Measurements from ENCODE around the gene ZNF469.

DNA sequence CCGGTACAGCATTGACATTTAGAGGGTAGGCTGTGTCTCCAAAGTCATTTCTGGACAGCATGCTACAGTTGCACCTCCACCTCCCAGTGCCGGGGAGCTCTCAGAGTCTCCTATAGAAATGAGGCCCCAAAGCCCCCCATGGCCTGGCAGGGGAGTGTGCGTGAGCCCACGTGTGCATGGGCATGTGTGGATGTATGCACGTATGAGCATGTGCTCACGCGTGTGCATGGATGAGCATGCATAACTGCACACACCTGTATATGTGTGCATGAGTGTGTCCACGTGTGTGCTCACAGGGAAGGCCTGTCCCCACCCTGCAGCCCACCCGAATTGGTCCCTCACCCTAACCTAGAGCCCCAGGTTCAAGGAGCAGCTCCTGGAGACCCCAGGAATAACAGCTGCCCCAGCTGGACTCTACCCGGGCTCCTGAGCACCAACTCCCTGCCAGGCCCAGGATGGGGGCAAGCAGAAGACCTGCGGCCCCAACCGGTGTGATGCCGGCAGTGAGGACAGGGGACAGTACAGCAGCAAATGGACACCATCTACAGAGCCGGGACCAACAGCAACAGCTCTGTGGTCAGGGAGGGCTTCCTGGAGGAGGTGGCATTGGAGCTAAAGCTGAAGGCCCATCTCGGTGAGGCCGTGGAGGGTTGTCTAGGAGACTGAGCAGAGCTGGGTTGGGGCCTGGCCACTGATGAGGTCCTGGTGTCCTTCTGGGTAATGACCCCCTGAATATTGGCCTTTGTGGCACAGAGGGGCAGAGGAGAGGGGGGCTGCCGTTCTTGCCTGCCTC, 35.1 kb downstream of the ZNF469 start:
- TF ChIP-seq, protein P1, sequence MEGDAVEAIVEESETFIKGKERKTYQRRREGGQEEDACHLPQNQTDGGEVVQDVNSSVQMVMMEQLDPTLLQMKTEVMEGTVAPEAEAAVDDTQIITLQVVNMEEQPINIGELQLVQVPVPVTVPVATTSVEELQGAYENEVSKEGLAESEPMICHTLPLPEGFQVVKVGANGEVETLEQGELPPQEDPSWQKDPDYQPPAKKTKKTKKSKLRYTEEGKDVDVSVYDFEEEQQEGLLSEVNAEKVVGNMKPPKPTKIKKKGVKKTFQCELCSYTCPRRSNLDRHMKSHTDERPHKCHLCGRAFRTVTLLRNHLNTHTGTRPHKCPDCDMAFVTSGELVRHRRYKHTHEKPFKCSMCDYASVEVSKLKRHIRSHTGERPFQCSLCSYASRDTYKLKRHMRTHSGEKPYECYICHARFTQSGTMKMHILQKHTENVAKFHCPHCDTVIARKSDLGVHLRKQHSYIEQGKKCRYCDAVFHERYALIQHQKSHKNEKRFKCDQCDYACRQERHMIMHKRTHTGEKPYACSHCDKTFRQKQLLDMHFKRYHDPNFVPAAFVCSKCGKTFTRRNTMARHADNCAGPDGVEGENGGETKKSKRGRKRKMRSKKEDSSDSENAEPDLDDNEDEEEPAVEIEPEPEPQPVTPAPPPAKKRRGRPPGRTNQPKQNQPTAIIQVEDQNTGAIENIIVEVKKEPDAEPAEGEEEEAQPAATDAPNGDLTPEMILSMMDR (IDR thresholded peaks at IDR 0.05; ENCODE audit: low read depth, low read length, missing input control) = no peak
- no peak for TF ChIP-seq EGR1 (IDR thresholded peaks at IDR 0.05; ENCODE audit: low read depth in 2 of 2)
- TF ChIP-seq, protein P2, sequence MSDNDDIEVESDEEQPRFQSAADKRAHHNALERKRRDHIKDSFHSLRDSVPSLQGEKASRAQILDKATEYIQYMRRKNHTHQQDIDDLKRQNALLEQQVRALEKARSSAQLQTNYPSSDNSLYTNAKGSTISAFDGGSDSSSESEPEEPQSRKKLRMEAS (IDR thresholded peaks at IDR 0.05) = no peak
- TF ChIP-seq YY1 (IDR thresholded peaks at IDR 0.05) = no peak
- no peak for TF ChIP-seq JUND (IDR thresholded peaks at IDR 0.05)
- TF ChIP-seq RXRA (IDR thresholded peaks at IDR 0.05) = no peak
- no peak for TF ChIP-seq TAF1 (conservative IDR thresholded peaks at IDR 0.05)
- no peak for TF ChIP-seq GABPA (IDR thresholded peaks at IDR 0.05 in 1 of 2, conservative IDR thresholded peaks at IDR 0.05 in 1 of 2)
- TF ChIP-seq, protein P3, sequence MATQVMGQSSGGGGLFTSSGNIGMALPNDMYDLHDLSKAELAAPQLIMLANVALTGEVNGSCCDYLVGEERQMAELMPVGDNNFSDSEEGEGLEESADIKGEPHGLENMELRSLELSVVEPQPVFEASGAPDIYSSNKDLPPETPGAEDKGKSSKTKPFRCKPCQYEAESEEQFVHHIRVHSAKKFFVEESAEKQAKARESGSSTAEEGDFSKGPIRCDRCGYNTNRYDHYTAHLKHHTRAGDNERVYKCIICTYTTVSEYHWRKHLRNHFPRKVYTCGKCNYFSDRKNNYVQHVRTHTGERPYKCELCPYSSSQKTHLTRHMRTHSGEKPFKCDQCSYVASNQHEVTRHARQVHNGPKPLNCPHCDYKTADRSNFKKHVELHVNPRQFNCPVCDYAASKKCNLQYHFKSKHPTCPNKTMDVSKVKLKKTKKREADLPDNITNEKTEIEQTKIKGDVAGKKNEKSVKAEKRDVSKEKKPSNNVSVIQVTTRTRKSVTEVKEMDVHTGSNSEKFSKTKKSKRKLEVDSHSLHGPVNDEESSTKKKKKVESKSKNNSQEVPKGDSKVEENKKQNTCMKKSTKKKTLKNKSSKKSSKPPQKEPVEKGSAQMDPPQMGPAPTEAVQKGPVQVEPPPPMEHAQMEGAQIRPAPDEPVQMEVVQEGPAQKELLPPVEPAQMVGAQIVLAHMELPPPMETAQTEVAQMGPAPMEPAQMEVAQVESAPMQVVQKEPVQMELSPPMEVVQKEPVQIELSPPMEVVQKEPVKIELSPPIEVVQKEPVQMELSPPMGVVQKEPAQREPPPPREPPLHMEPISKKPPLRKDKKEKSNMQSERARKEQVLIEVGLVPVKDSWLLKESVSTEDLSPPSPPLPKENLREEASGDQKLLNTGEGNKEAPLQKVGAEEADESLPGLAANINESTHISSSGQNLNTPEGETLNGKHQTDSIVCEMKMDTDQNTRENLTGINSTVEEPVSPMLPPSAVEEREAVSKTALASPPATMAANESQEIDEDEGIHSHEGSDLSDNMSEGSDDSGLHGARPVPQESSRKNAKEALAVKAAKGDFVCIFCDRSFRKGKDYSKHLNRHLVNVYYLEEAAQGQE (IDR thresholded peaks at IDR 0.05) = no peak
